VCaP (cell line): ENCODE data around the gene MAJIN.
"Not testable (repeated sequence)": the region's sequence is repeated elsewhere in the genome, so short reads cannot be mapped to it uniquely, and the experiment has no call there.

Experiments
- H3K27ac ChIP-seq: fragments of 450-650 bp; 2 replicates; pipeline ENCODE4 v1.5.1; 2017
- CTCF ChIP-seq: fragments of 450-650 bp; conservative IDR thresholded peaks from 2 replicates; pipeline ENCODE4 v1.5.1; 2017; ENCODE audit warnings: mild to moderate bottlenecking, moderate library complexity

MAJIN gene

GRCh38 chr11:65013888-65014725 is 42.2 kb upstream of the MAJIN start, which contains the start of gene ARL2:
Gene ARL2, plus strand, starts transcription at chr11:65014160. Its CDS starts 48 bp downstream, at chr11:65014208.
- peak within 1 kb of the TSS; percentile 99 for H3K27ac ChIP-seq
- peak; percentile 99 for TF ChIP-seq CTCF

- peak overlapping the region; percentile 99 for H3K27ac ChIP-seq
These were observed 41.4 kb upstream of the MAJIN start for GRCh38 chr11:65013130-65013887.

GRCh38 chr11:65008873-65009272 is 37.0 kb upstream of the MAJIN start:
- H3K27ac ChIP-seq, result no peak overlapping the region
- TF ChIP-seq CTCF, result no peak

More at GRCh38 chr11:65013130-65013887, 41.4 kb upstream of the MAJIN start:
- no peak; the same call in 1 of the 2 replicates for TF ChIP-seq CTCF

- TF ChIP-seq CTCF, result no peak
- peak overlapping the region; percentile 61 for H3K27ac ChIP-seq
These were observed 36.1 kb upstream of the MAJIN start for GRCh38 chr11:65008016-65008415.

GRCh38 chr11:65003968-65004367 is 32.1 kb upstream of the MAJIN start:
- H3K27ac ChIP-seq, result not testable (repeated sequence)

GRCh38 chr11:65003282-65003681 is 31.4 kb upstream of the MAJIN start:
- no peak for TF ChIP-seq CTCF
- no peak overlapping the region for H3K27ac ChIP-seq

GRCh38 chr11:65002706-65003105 is 30.8 kb upstream of the MAJIN start:
- TF ChIP-seq CTCF, result no peak
- no peak overlapping the region for H3K27ac ChIP-seq

GRCh38 chr11:64999478-64999877 is 27.6 kb upstream of the MAJIN start:
- no peak for TF ChIP-seq CTCF

More at GRCh38 chr11:64999478-64999877, 27.6 kb upstream of the MAJIN start:
- H3K27ac ChIP-seq, result peak overlapping the region; percentile 30; the same call in 1 of the 2 replicates
